Loucy (cell line): ENCODE measurements around the gene SMAGP.

Experiments used
- H2AFZ ChIP-seq: fragments of 200-600 bp; sonication (generic); 2 replicates; pipeline ENCODE4 v1.6.0; 2016; ENCODE audit warnings: antibody characterized with exemption, mild to moderate bottlenecking, low read length, moderate library complexity
- H3F3A ChIP-seq: fragments of 200-600 bp; 2 replicates; pipeline ENCODE4 v1.6.0; 2016; ENCODE audit warnings: antibody characterized with exemption, low read depth, mild to moderate bottlenecking
- H3K27me3 ChIP-seq: fragments of 200-600 bp; sonication (generic); 2 replicates; pipeline ENCODE4 v1.6.1; 2014; ENCODE audit warnings: low read length, mild to moderate bottlenecking; ENCODE audit not compliant: insufficient read depth, poor library complexity, severe bottlenecking
- H3K36me3 ChIP-seq: fragments of 200-600 bp; sonication (generic); 2 replicates; pipeline ENCODE4 v1.6.1; 2016; ENCODE audit warnings: low read length; ENCODE audit not compliant: insufficient read depth
- H3K4me1 ChIP-seq: fragments of 200-600 bp; sonication (generic); 2 replicates; pipeline ENCODE4 v1.5.1; 2014; ENCODE audit warnings: low read length, mild to moderate bottlenecking; ENCODE audit not compliant: insufficient read depth, poor library complexity, severe bottlenecking
- H3K4me2 ChIP-seq: fragments of 200-600 bp; sonication (generic); 2 replicates; pipeline ENCODE4 v1.6.0; 2014; ENCODE audit warnings: antibody characterized with exemption, low read length, low read depth, mild to moderate bottlenecking; ENCODE audit not compliant: poor library complexity, severe bottlenecking
- H3K4me3 ChIP-seq: fragments of 200-600 bp; sonication (generic); 2 replicates; pipeline ENCODE4 v1.5.1; 2014; ENCODE audit warnings: low read length, mild to moderate bottlenecking, mixed read lengths; ENCODE audit not compliant: poor library complexity, severe bottlenecking
- H3K79me2 ChIP-seq: fragments of 200-600 bp; sonication (generic); 2 replicates; pipeline ENCODE4 v1.6.1; 2014; ENCODE audit warnings: low read length; ENCODE audit not compliant: insufficient read depth
- H3K9ac ChIP-seq: fragments of 200-600 bp; sonication (generic); 2 replicates; pipeline ENCODE4 v1.6.0; 2014; ENCODE audit warnings: mild to moderate bottlenecking, low read depth, low read length, moderate library complexity; ENCODE audit not compliant: poor library complexity, severe bottlenecking
- H3K9me2 ChIP-seq: fragments of 200-600 bp; sonication (generic); replicated peaks from 2 replicates; pipeline ENCODE4 v1.6.1; 2016; ENCODE audit warnings: low read depth, low read length, mixed read lengths
- H3K9me3 ChIP-seq: fragments of 200-600 bp; sonication (generic); 2 replicates; pipeline ENCODE4 v1.6.1; 2014; ENCODE audit warnings: mild to moderate bottlenecking, antibody characterized with exemption, low read length, low read depth; ENCODE audit not compliant: insufficient read depth
- H4K20me1 ChIP-seq: fragments of 200-600 bp; sonication (generic); 2 replicates; pipeline ENCODE4 v1.6.0; 2014; ENCODE audit warnings: antibody characterized with exemption, low read length, mild to moderate bottlenecking; ENCODE audit not compliant: insufficient read depth, poor library complexity, severe bottlenecking
- EZH2phosphoT487 ChIP-seq: fragments of 200-600 bp; IDR thresholded peaks from 2 replicates; pipeline ENCODE4 v1.6.1; 2018; ENCODE audit warnings: antibody characterized with exemption, mild to moderate bottlenecking, moderate library complexity, borderline replicate concordance
- TF ChIP-seq, protein P1 (sequence below): fragments of 200-600 bp; sonication (generic); conservative IDR thresholded peaks from 2 replicates; pipeline ENCODE4 v1.5.1; 2014; ENCODE audit warnings: mild to moderate bottlenecking, antibody characterized with exemption, low read length

The SMAGP gene

DNA sequence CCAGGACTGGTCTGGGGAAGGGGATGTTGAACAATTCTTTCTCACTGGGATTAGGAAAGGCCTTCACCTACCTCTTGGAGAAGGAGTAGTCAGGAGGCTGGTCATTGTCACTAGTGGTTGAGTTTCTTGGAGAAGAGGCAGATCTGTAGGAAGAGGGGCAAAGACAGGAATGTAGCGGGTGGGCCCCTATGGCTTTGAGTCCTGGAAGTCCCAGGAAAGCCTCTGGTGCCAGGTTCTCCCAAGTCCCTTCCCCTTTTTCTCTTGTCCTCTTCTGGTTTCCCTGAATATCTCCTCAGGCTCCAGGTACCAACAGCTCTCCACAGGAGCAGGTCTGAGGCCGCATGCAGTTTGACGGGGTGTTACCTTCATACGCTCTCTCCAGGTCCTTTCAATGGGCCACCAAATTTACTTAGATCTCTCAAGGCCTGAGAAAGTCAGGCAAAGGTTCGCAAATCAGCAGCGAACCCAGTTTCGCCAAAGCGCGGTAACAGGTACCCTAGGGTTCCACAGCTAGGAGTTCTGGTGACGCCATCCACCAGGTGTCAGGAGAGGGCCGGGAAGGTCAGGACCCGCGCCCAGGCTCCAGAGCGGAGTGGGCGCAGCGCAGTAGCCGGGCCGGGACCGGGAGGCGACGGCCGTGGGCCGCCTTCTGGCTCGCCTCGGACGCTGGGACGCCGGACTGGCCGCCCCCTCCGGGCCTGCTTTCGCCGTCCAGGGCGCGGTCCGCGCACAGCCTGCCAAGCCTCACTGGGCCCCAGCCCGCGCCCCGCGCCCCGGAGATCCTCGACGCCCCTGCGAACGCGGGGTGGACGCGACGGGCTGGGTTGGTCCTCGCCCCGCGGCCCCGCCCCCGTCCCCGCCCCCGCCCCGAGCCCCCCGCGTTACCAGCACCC, 795 bp downstream of the SMAGP start:
- H3K9ac ChIP-seq, result peak overlapping the region; percentile 84
- TF ChIP-seq EZH2phosphoT487, result no peak
- TF ChIP-seq, protein P1, sequence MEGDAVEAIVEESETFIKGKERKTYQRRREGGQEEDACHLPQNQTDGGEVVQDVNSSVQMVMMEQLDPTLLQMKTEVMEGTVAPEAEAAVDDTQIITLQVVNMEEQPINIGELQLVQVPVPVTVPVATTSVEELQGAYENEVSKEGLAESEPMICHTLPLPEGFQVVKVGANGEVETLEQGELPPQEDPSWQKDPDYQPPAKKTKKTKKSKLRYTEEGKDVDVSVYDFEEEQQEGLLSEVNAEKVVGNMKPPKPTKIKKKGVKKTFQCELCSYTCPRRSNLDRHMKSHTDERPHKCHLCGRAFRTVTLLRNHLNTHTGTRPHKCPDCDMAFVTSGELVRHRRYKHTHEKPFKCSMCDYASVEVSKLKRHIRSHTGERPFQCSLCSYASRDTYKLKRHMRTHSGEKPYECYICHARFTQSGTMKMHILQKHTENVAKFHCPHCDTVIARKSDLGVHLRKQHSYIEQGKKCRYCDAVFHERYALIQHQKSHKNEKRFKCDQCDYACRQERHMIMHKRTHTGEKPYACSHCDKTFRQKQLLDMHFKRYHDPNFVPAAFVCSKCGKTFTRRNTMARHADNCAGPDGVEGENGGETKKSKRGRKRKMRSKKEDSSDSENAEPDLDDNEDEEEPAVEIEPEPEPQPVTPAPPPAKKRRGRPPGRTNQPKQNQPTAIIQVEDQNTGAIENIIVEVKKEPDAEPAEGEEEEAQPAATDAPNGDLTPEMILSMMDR, result peak; percentile 63
- peak overlapping the region; percentile 90 for H3K4me3 ChIP-seq
- H3K4me2 ChIP-seq, result peak overlapping the region; percentile 99
- H3K9me3 ChIP-seq, result no peaks in the 10 kb centered on the region
- peaks cover 46% of the 10 kb centered on the region for H3K4me1 ChIP-seq
- H3F3A ChIP-seq, result no peaks in the 10 kb centered on the region
- H3K9me2 ChIP-seq, result no peaks in the 10 kb centered on the region
- peak overlapping the region; percentile 79 for H2AFZ ChIP-seq
- H3K79me2 ChIP-seq, result peaks cover 50% of the 10 kb centered on the region
- H3K36me3 ChIP-seq, result no peaks in the 10 kb centered on the region
- H4K20me1 ChIP-seq, result peaks cover 5% of the 10 kb centered on the region
- H3K27me3 ChIP-seq, result no peaks in the 10 kb centered on the region

DNA sequence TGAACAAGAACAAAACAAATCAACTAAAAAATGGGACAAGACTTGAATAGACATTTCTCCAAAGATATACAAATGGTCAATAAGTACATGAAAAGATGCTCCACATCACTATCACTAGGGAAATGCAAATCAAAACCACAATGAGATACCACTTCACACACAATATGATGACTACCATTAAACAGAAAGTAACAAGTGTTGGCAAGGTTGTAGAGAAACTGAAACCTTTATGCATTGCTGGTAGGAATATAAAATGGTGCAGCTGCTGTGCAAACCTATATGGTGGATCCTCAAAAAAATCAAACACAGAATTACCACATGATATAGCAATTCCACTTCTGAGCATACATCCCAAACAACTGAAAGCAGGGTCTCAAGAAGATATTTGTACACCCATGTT, 5.2 kb downstream of the SMAGP start:
- no peak overlapping the region for H2AFZ ChIP-seq
- no peaks in the 10 kb centered on the region for H3K9me2 ChIP-seq
- no peaks in the 10 kb centered on the region for H3F3A ChIP-seq
- H4K20me1 ChIP-seq, result peaks cover 19% of the 10 kb centered on the region
- H3K9ac ChIP-seq, result no peak overlapping the region
- peaks cover 63% of the 10 kb centered on the region for H3K79me2 ChIP-seq
- H3K36me3 ChIP-seq, result no peaks in the 10 kb centered on the region
- H3K4me2 ChIP-seq, result peak overlapping the region; percentile 99
- H3K9me3 ChIP-seq, result no peaks in the 10 kb centered on the region
- peaks cover 42% of the 10 kb centered on the region for H3K4me1 ChIP-seq
- TF ChIP-seq, protein P1, result no peak
- no peak for TF ChIP-seq EZH2phosphoT487
- no peaks in the 10 kb centered on the region for H3K27me3 ChIP-seq
- H3K4me3 ChIP-seq, result peak overlapping the region; percentile 27

DNA sequence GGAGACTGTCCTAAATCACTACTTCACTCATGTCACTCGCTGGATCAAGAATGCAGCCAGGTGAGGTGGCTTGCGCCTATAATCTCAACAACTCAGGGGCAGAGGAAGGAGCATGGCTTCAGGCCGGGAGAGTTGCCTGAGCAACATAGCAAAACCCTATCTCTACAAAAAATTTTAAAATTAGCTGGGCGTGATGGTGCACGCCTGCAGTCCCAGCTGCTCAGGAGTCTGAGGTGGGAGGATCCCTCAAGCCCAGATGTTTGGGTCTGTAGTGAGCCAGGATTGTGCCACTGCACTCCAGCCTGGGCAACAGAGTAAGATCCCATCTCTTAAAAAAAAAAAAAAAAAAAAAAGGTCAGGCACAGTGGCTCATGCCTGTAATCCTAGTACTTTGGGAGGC, 5.9 kb downstream of the SMAGP start:
- H3K9me2 ChIP-seq, result no peaks in the 10 kb centered on the region
- peak overlapping the region; percentile 32 for H3K4me2 ChIP-seq
- H3K79me2 ChIP-seq, result peaks cover 65% of the 10 kb centered on the region
- H3K4me1 ChIP-seq, result peaks cover 39% of the 10 kb centered on the region
- TF ChIP-seq, protein P1, result no peak
- no peak for TF ChIP-seq EZH2phosphoT487
- H3K36me3 ChIP-seq, result no peaks in the 10 kb centered on the region
- H3F3A ChIP-seq, result no peaks in the 10 kb centered on the region
- H3K9me3 ChIP-seq, result no peaks in the 10 kb centered on the region
- no peaks in the 10 kb centered on the region for H3K27me3 ChIP-seq
- H3K9ac ChIP-seq, result no peak overlapping the region
- peaks cover 19% of the 10 kb centered on the region for H4K20me1 ChIP-seq
- no peak overlapping the region for H2AFZ ChIP-seq
- no peak overlapping the region for H3K4me3 ChIP-seq
